ENCODE data around the gene LCE3D.

The LCE3D gene, protein sequence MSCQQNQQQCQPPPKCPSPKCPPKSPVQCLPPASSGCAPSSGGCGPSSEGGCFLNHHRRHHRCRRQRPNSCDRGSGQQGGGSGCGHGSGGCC

DNA sequence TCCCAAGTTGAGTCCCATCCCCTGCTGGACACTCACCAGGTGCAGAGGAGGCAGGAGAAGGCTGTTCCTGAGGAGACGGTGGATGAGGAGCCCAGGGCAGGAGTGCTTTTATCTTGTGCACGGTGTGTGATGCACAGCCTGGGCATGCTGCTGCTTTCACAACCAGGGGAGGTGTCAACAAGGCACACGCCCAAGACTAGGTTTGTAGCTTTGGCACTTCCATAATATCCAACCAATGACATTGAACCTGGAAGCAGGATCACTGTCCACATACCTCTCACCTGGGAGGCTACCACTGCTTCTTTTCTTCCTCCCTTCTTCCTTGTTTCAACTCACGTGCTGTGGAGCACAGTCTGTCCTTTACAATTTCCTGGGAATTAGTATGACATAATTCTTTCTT, at the start of gene LCE3D:
Gene LCE3D (minus strand): TSS at position 84 of the 400 bp plus-strand sequence. CDS start 580 bp downstream, outside the sequence.
- no peak for TF ChIP-seq GATA2 (IDR thresholded peaks at IDR 0.05; ENCODE audit: low read depth, low read length)

DNA sequence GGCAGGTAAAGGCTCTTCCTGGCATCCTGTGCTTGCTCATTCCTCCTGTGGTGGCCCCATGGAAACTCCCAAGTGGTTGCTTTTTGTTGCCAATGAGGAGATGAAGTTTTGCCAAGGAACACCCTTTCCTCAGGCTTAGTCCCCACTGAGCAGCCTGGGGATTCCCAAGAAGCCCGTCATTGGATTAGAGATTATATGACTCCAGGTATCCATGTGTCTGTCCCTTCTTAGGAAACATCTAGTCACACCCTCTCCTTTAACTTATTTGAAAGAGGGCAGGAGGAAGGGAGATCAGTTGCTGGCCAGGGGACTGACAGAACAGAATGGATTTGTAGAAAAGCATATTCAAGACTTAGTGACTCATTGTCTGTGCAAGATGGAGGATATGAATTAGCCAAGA, 46.4 kb upstream of the LCE3D start:
- TF ChIP-seq GATA3 (IDR thresholded peaks at IDR 0.05; ENCODE audit: low read depth, low read length): no peak
- TF ChIP-seq GATA2 (IDR thresholded peaks at IDR 0.05; ENCODE audit: low read depth, low read length): no peak

DNA sequence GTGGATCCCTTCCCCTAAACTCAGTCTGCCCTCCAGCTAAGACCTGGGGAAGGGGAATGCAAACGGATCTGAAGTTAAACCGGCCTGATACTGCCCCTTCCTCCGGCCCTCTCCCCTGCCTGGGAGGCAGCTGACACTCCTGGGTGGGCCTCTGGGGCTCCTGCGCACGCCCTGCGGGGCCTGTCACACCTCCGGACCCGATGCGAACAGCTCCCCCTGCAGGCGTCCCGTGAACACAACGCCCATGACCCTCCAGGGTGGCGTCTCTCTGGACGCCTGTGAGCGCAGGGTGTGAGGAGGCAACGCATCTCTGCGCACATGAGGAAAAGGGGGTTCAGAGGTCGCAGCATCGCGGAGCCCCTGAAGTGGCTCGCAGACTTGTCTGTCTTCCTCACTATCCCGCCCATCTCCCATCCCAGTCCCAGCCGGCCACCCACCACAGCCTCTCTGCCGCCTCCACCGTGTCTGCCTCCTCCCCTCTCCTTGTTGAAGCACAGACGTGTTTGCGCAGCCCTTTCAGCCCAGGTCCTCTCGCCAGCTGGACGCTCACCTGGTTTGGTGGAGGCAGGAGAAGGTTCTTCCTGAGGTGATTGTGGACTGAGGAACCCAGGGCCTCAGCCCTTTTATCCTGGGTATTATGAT, 43.0 kb upstream of the LCE3D start:
- TF ChIP-seq GATA2 (IDR thresholded peaks at IDR 0.05; ENCODE audit: low read depth, low read length) (no peak), GATA3 (IDR thresholded peaks at IDR 0.05; ENCODE audit: low read depth, low read length) (no peak)

DNA sequence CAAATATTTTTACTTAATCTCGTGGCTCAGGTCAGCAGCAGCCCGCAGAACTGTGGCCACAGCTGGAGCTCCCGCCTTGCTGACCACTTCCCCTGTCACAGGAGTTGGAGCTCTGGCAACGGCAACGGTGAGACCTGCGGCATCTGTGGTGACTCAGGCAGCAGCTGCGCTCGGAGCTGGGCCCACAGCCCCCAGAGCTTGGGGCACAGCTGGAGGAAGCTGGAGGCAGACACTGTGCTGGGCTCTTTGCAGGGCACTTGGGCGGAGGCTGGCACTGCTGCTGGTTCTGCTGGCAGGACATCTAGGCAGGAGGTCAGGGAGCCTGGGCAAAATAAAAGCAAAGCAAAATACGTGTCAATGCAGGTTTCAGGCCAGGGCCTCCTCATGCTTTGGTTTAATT, 42.5 kb upstream of the LCE3D start, which contains the start of gene LCE3A:
Gene LCE3A (minus strand): TSS at position 301 of the 400 bp plus-strand sequence. CDS start 0 bp downstream, at position 301.
- TF ChIP-seq GATA2 (IDR thresholded peaks at IDR 0.05; ENCODE audit: low read depth, low read length) (no peak), GATA3 (IDR thresholded peaks at IDR 0.05; ENCODE audit: low read depth, low read length) (no peak)

DNA sequence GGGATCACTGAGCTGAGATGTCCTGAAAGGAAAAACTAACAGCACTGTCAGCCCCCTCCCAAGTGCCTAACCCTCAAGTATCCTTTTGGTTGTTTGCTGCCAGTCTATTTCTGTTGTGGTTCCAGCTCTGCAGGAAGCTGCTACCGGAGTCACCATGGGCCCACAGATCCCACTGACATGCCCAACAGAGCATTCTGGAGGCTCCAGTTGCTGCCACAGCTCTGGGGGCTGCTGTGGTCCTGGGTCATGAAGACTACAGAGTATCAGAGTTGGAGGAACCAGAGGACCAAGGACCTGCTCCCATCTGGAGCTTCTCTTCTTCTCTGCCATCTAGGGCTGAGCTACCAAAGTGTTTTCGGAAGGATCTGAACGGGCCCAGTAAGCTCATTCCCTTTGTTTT, 41.7 kb upstream of the LCE3D start:
- TF ChIP-seq GATA3 (IDR thresholded peaks at IDR 0.05; ENCODE audit: low read depth, low read length) (no peak), GATA2 (IDR thresholded peaks at IDR 0.05; ENCODE audit: low read depth, low read length) (no peak)

DNA sequence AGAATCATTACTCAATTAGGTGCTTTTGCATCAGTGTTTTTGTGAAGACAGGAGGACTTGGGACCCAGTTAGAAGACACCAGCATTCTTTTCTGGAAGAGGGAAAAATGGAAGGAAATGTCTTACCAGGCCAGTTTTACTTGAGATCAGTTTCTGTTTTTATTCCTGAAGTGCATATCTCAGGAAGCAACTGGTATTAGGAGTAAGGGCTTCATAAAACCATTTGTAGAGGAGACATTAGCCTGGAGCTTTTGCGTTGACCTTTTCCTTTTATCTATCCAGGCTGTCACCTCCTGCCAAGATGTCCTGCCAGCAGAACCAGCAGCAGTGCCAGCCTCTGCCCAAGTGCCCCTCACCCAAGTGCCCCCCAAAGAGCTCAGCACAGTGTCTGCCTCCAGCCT, 33.2 kb upstream of the LCE3D start, which contains the start of gene LCE3B:
Gene LCE3B (plus strand): TSS at position 301 of the 400 bp plus-strand sequence. CDS start 0 bp downstream, at position 301.
- no peak for TF ChIP-seq GATA3 (IDR thresholded peaks at IDR 0.05; ENCODE audit: low read depth, low read length)
- TF ChIP-seq GATA2 (IDR thresholded peaks at IDR 0.05; ENCODE audit: low read depth, low read length): no peak

DNA sequence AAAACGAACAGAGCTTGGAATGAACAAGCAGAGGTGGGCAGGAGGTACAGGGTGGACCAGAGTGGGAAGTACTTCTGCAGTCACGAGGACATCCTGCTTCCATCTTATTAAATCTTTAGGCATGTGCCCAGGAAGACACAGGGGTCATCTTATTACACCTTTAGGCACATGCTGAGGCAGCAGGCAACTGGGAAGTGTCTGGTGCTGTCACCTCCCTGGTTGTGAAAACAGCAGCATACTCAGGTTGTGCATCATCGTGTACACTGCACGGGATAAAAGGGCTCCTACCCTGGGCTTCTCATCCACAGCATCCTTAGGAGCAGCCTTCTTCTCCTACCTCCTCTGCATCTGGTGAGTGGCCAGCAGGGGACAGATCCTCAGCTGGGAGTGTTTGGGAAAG, 19.6 kb upstream of the LCE3D start, which contains the start of gene LCE3C:
Gene LCE3C (plus strand): TSS at position 301 of the 400 bp plus-strand sequence. CDS start 498 bp downstream, outside the sequence.
- no peak for TF ChIP-seq GATA2 (IDR thresholded peaks at IDR 0.05; ENCODE audit: low read depth, low read length)
- no peak for TF ChIP-seq GATA3 (IDR thresholded peaks at IDR 0.05; ENCODE audit: low read depth, low read length)

DNA sequence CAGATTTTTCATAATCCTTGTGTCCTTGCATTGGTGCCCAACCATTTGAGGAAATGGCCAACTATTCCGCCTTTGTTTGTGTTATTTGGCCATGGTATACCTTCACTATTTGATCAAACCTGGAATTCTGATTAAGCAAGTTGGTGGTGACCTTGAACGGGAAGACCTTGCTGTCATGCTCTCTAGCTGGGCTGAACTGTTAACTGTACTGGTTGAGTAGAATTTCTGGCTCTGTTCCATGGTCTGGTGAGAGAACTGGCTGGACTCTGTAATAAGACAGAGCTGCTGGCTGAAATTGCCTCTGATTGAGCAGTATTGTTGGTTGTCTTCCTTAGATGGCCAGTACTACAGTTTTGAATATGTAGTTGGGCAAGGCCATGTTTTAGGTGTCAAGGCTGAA, 16.7 kb upstream of the LCE3D start:
- TF ChIP-seq GATA2 (IDR thresholded peaks at IDR 0.05; ENCODE audit: low read depth, low read length): no peak

DNA sequence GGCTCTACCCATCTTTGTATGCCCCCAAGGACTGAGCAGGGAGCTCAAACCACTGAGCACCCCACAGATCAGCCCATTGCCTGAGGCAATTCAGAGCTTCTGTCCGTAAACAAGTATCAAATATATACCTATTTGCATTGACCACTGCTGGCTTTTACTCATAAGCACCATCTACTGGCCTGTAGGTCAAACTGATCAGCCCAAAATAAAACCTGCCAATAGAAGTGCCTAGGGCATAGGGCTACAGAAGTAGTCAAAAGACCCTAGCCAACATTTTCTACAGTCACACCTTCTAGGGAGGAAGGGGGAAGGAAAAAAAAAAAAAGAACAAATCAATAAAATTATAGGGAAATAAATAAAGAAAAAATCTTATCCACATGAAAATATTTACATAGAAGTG, 5.3 kb upstream of the LCE3D start:
- TF ChIP-seq GATA2 (IDR thresholded peaks at IDR 0.05; ENCODE audit: low read depth, low read length) (no peak), GATA3 (IDR thresholded peaks at IDR 0.05; ENCODE audit: low read depth, low read length) (no peak)

DNA sequence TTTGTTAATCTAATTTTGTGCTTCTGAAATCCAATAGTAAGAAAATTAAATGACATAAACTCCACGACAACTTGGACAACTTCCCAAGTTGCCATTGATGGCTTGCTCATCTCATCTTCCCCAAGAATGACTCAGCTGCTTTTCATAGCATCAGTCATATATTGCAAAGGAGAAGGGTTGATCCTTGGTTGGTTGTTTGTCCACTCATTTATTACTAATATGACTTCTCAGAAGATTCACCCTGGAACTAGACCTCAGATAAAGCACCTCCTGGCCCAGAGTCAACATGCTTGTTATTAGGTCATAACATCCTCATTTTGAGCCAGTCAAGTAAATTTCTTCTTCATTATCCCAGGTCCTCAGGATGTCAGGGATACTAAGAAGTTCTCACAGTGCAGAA, 2.3 kb upstream of the LCE3D start:
- TF ChIP-seq GATA2 (IDR thresholded peaks at IDR 0.05; ENCODE audit: low read depth, low read length): no peak
- no peak for TF ChIP-seq GATA3 (IDR thresholded peaks at IDR 0.05; ENCODE audit: low read depth, low read length)

DNA sequence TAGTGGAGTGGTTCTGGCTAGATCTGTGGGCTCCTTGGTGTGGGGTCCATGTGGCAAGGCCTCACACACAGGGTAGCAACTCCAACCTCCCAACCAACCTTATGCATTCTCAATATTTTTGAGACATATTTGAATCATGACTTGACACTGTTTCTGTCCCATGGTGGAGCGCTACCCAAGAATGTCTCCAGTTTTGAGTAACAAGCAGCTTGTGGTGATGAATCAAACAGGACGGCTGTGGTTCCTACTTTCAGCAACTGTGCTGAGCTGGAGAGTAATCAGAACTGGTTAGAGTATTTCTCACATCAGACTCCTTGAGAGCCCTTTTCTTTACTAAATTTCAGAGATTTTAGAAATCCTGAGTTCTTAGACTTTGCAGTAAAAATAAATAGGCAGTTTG, 3.1 kb downstream of the LCE3D start:
- TF ChIP-seq GATA2 (IDR thresholded peaks at IDR 0.05; ENCODE audit: low read depth, low read length) (no peak), GATA3 (IDR thresholded peaks at IDR 0.05; ENCODE audit: low read depth, low read length) (no peak)

DNA sequence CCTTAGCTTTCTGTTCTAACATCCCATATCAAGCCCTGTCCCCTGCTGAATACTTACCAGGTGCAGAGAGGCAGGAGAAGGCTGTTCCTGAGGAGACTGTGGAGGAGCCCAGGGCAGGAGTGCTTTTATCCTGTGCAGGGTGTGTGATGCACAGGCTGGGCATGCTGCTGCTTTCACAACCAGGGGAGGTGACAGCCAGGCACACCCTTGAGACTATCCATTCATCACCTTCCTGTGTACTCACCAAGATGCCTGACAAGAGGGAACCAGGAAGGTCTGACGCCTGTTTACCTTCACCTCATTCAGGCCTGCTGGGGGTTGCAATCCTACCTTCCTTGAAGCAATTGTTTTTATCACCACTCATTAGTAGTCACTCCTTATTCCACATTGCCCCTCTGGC, 13.6 kb downstream of the LCE3D start, which contains the start of gene LCE3E:
Gene LCE3E (minus strand): TSS at position 100 of the 400 bp plus-strand sequence. CDS start 572 bp downstream, outside the sequence.
- TF ChIP-seq GATA3 (IDR thresholded peaks at IDR 0.05; ENCODE audit: low read depth, low read length): no peak
- no peak for TF ChIP-seq GATA2 (IDR thresholded peaks at IDR 0.05; ENCODE audit: low read depth, low read length)

DNA sequence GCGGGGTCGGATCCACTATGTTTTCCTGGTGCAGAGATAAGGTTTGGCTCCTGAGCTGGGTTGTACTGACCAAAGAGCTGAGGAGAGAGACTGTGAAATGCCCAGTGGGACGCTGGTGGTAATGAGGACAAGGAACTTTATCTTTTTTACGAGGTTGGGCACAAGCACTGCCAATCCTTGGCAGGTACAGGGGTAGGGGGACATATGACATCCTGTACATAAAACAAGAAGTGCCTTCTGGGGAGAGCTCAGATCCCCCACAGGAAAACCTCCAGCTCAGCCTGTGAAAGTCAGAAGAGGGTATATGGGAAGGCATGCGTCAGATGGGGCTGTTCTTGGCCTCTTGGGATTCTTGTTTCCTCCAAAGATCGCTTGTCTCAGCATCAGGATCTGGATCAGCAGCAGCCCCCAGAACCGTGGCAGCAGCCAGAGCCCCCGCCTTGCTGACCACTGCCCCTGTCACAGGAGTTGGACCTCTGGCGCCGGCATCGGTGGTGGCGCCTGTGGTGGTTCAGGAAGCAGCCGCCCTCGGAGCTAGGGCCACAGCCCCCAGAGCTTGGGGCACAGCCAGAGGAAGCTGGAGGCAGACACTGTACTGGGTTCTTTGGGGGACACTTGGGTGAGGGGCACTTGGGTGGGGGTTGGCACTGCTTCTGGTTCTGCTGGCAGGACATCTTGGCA, 14.6 kb downstream of the LCE3D start:
- TF ChIP-seq GATA3 (IDR thresholded peaks at IDR 0.05; ENCODE audit: low read depth, low read length) (no peak), GATA2 (IDR thresholded peaks at IDR 0.05; ENCODE audit: low read depth, low read length) (no peak)

DNA sequence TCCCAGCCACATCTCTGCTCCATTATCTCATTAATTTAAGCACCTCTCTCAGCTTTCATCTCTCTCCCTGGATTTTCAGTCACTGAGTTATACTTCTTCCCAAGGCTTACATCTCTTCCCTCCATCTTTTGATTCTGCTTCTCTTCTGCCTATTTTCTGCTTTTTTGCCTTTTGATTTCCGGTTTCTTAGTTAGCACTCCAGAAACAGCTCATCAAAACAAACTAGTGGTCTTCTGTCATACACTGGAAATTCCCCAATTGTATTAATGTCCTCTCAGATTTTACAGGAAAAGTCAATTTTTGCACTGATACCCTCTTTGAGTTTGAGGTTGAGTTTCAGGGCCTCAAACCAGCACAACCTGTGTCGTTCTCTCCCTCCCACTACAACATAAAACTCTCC, 15.2 kb downstream of the LCE3D start:
- TF ChIP-seq GATA3 (IDR thresholded peaks at IDR 0.05; ENCODE audit: low read depth, low read length) (no peak), GATA2 (IDR thresholded peaks at IDR 0.05; ENCODE audit: low read depth, low read length) (no peak)

DNA sequence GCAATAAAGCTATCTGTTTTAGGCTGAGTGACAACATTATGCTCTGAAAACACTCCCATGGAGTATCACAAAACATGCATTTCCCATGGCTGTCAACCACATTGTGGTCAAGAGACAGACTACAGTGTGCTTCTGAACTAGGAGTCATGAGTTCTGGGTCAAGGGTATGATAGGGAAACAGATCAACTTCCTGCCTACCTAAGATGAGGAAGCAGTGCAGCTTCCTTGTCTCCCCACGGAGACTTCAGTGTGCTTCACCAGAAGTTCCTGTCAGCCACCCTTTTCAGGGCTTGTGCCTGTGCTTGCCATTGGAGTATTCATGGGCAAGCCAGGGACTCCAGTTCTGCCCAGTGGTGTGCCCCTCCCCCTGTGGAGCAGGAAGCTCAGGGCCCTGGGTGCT, 33.6 kb downstream of the LCE3D start:
- TF ChIP-seq GATA2 (IDR thresholded peaks at IDR 0.05; ENCODE audit: low read depth, low read length): no peak
- no peak for TF ChIP-seq GATA3 (IDR thresholded peaks at IDR 0.05; ENCODE audit: low read depth, low read length)

All from SH-SY5Y (cell line).